GM18519 (cell line): ENCODE data around the gene DTX1.
"Not testable (repeated sequence)": the region's sequence is repeated elsewhere in the genome, so short reads cannot be mapped to it uniquely, and the experiment has no call there.

Experiments
- ATAC-seq: cut with Tn5 transposase; IDR thresholded peaks from one replicate; pipeline ENCODE4 v1.9.1; 2021; ENCODE audit warnings: mild to moderate bottlenecking, moderate library complexity; ENCODE audit not compliant: unreplicated experiment, low FRiP score

The DTX1 gene

GRCh38 chr12:113111247-113111646 is 54.7 kb downstream of the DTX1 start:
- ATAC-seq = no peak

- ATAC-seq = no peak
Observed at GRCh38 chr12:113112043-113112899, 55.7 kb downstream of the DTX1 start.

GRCh38 chr12:113113397-113113796 is 56.9 kb downstream of the DTX1 start:
- no peak for ATAC-seq

- no peak for ATAC-seq
Observed at GRCh38 chr12:113114447-113115178, 58.1 kb downstream of the DTX1 start.

- ATAC-seq = no peak
Observed at GRCh38 chr12:113115455-113116126, 59.1 kb downstream of the DTX1 start.

GRCh38 chr12:113116875-113117274 is 60.3 kb downstream of the DTX1 start:
- no peak for ATAC-seq

GRCh38 chr12:113117684-113118083 is 61.2 kb downstream of the DTX1 start:
- not testable (repeated sequence) for ATAC-seq

- no peak for ATAC-seq
Observed at GRCh38 chr12:113118142-113118541, 61.6 kb downstream of the DTX1 start.

GRCh38 chr12:113119980-113120669 is 63.6 kb downstream of the DTX1 start:
- ATAC-seq = no peak

- ATAC-seq = no peak
Observed at GRCh38 chr12:113120670-113121370, 64.3 kb downstream of the DTX1 start.

GRCh38 chr12:113127791-113128199 is 71.3 kb downstream of the DTX1 start:
- ATAC-seq = no peak

GRCh38 chr12:113128802-113129663 is 72.5 kb downstream of the DTX1 start:
- ATAC-seq = no peak

GRCh38 chr12:113129664-113130456 is 73.3 kb downstream of the DTX1 start:
- no peak for ATAC-seq

- no peak for ATAC-seq
Observed at GRCh38 chr12:113130457-113131135, 74.1 kb downstream of the DTX1 start.

GRCh38 chr12:113131556-113131955 is 75.0 kb downstream of the DTX1 start:
- no peak for ATAC-seq

GRCh38 chr12:113133036-113133435 is 76.5 kb downstream of the DTX1 start:
- no peak for ATAC-seq

GRCh38 chr12:113133666-113134065 is 77.1 kb downstream of the DTX1 start:
- no peak for ATAC-seq

- no peak for ATAC-seq
Observed at GRCh38 chr12:113134071-113134470, 77.5 kb downstream of the DTX1 start.
